Suprapubic skin (tissue), 4 donors: ENCODE measurements around the gene IL12B.

Experiments used
- EP300 ChIP-seq: sonication (generic); formaldehyde crosslinking; IDR thresholded peaks from one replicate; pipeline ENCODE4 v1.6.1; 2017; ENCODE audit warnings: antibody characterized with exemption
- POLR2A ChIP-seq, 2 donors: fragments of 450-650 bp; IDR thresholded peaks; one replicate each; pipeline ENCODE4 v1.6.1; 2017; ENCODE audit warnings: antibody characterized with exemption in 2 of 2, mild to moderate bottlenecking in 2 of 2, moderate library complexity in 2 of 2
- POLR2AphosphoS5 ChIP-seq, 3 donors: sonication (generic); formaldehyde crosslinking; IDR thresholded peaks; one replicate each; pipeline ENCODE4 v1.6.1; 2017; ENCODE audit warnings: antibody characterized with exemption in 3 of 3
- TF ChIP-seq, protein P1 (sequence below), 2 donors: fragments of 200-600 bp in 1 of 2; fragments of 450-650 bp in 1 of 2; sonication (generic) in 1 of 2; IDR thresholded peaks; one replicate each; pipeline ENCODE4 v1.5.1; 2016 to 2019; ENCODE audit warnings: antibody characterized with exemption in 2 of 2, mild to moderate bottlenecking in 1 of 2, moderate library complexity in 1 of 2

DNA sequence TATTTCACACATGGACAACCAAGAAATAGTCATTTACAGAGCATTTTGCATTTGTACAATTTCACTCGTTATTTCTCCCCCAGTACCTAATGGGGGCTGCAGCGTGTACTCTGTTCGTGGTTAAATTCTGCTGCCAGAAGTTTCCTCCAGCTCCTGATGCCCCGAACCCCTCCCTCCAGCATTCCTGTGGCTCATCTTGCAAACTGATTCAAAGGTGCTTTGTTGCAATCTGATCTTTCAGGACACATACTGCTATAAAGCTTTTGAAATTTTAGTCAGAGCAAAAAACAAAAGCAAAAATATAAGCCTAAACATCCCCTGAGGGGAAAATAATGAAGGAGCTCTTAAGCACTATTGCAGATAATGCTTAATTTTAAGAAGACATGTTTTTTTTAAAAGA, 39.5 kb downstream of the IL12B start:
- TF ChIP-seq, protein P1, sequence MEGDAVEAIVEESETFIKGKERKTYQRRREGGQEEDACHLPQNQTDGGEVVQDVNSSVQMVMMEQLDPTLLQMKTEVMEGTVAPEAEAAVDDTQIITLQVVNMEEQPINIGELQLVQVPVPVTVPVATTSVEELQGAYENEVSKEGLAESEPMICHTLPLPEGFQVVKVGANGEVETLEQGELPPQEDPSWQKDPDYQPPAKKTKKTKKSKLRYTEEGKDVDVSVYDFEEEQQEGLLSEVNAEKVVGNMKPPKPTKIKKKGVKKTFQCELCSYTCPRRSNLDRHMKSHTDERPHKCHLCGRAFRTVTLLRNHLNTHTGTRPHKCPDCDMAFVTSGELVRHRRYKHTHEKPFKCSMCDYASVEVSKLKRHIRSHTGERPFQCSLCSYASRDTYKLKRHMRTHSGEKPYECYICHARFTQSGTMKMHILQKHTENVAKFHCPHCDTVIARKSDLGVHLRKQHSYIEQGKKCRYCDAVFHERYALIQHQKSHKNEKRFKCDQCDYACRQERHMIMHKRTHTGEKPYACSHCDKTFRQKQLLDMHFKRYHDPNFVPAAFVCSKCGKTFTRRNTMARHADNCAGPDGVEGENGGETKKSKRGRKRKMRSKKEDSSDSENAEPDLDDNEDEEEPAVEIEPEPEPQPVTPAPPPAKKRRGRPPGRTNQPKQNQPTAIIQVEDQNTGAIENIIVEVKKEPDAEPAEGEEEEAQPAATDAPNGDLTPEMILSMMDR (IDR thresholded peaks at IDR 0.05): no peak
- TF ChIP-seq POLR2A (IDR thresholded peaks at IDR 0.05) (no peak), POLR2AphosphoS5 (IDR thresholded peaks at IDR 0.05) (no peak), EP300 (no peak)
